Glomerular endothelial cell (primary cell): ENCODE results near the gene NATD1. TPM values are rescaled to one million over a fixed set of nuclear protein-coding genes. Genes with fewer than 3 reads are reported as not detected.

Experiments
- DNase-seq: peaks from one replicate; pipeline ENCODE4 v3.0.0-alpha.2; 2011; ENCODE audit warnings: low read depth, low spot score; ENCODE audit errors: extremely low read depth
- total RNA-seq: library from RNA; depleted of rRNA; stranded (reverse); fragments of >200 nt; gene quantifications from 2 replicates; pipeline ENCODE4 v1.2.3, GENCODE V29; 2015

The NATD1 gene
- total RNA-seq, 1 donor from 2014 or later: 13.9 TPM

GRCh38 chr17:21276264-21276588 is 23.0 kb upstream of the NATD1 start:
- no peak for DNase-seq

DNA sequence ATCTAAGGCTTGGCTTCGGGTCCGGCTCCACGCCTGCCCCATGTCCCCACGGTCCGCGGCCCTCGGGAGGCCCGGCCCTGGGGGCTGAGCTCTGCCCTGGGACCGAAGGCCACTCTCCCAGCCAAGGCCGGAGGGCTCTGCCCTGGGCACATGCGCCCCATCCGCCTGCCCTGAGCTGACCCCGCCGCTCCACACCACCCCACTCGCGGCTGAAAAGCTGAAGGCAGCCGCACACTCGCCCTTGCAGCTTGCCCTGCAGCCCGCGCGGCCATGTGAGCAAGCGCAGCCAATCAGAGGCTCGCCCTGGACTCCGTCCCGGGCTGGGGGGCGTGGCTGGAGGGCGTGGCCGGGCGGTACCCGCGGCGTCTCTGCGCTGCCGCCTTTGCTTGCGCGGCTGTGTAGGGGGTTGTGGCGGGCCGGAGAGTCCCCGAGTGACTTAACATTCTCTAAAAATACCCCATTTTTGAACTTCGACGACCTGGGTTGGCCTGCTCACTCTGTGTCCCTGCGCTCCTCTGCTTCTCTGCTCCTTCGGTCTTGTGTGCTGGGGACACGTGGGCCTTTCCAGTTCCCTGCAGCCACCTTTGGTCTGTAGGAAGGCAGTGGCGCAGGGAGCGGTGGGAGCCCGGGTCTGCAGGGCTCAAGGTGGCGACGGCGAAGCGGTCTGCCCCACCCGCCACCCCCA is 22.5 kb upstream of the NATD1 start:
- no peak for DNase-seq

GRCh38 chr17:21275047-21275578 is 21.9 kb upstream of the NATD1 start:
- no peak for DNase-seq

- no peak for DNase-seq
These were observed 19.9 kb upstream of the NATD1 start for GRCh38 chr17:21272881-21273792.

GRCh38 chr17:21272250-21272649 is 19.0 kb upstream of the NATD1 start:
- DNase-seq: no peak

- no peak for DNase-seq
These were observed 18.4 kb upstream of the NATD1 start for GRCh38 chr17:21271454-21272183.

DNA sequence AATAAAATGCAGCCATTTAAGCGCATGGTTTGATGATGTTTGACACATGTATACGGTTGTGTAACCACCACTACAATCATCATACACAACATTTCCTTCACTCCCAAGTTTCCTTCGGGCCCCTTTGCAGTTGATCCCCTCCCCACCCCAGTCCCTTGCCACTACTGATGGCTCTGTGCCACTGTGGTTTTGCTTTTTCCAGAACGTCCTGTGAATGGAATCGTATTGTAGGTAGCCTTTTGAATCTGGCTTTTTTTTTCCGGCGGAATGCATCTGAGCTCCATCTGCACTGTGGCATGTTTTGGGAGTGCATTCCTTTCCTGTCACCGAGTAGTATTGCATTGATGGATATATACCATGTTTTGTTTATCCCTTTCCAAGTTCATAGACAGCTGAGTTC is 16.2 kb upstream of the NATD1 start:
- no peak for DNase-seq

GRCh38 chr17:21268596-21269188 is 15.5 kb upstream of the NATD1 start:
- no peak for DNase-seq

GRCh38 chr17:21263376-21263775 is 10.2 kb upstream of the NATD1 start:
- DNase-seq: no peak

GRCh38 chr17:21262259-21262993 is 9.2 kb upstream of the NATD1 start:
- DNase-seq: no peak

GRCh38 chr17:21258593-21258992 is 5.4 kb upstream of the NATD1 start:
- DNase-seq: no peak

DNA sequence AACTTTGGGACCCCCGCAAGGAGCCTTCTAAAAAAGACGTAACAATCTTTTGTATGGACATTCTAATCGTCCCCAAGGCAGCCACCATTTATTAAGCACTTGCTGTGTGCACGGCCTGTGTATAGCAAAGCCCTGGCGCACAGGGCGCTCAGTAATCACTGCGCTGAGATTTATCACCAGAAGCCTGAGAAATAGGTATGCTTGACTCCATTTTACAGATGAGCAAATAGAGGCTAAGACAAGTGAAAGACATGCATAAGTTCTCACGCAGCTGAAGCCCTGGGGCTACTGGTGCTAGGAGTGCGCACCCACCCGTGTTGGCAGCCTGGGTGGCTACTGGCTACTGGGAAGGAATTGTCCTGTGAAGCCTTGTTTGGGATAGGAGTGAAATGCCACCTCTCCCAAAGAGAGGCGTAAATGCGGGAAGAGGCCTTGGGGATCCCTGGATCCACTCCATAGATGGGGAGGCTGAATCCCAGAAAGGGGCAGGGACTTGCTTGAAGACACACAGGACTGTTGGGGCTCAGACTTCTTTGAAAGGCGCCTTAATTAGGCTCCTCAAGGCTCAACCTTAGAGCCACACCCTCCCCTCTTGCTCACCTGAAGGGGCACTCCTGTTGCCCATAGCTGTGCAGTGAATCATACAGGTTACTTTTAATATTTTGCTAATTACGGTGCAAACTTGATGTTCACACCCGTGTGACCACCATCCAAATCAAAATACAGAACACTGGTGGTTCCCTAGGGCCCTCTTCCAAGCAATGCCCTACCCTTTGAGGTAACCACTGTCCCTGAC is 634 bp upstream of the NATD1 start:
- DNase-seq: no peak

DNA sequence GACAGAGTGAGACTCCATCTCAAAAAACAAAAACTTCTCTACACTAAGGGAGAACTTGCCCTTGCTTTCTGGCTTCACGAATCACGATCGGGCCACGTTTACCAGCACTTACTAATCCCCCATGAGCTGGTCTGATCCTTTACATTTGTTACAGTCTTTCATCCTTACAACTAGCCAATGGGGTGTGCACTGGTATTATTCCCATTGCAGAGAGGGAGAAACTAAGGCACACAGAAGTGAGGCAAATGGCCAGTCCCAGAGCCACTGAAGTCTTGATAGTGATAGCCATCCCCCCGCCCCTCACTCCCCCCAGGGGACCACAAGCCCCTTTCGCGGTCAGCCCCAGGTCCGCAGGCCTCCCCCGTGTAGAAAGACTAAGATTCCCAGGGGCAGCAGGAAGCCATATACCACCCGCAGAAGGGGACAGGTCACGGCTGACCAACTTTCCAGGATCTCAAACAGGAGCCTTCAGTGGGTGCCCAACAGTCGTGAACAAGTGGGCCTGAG is 868 bp downstream of the NATD1 start:
- DNase-seq: no peak

- no peak for DNase-seq
These were observed 1.7 kb downstream of the NATD1 start for GRCh38 chr17:21251337-21252010.

- DNase-seq: no peak
These were observed 2.4 kb downstream of the NATD1 start for GRCh38 chr17:21250854-21251253.

DNA sequence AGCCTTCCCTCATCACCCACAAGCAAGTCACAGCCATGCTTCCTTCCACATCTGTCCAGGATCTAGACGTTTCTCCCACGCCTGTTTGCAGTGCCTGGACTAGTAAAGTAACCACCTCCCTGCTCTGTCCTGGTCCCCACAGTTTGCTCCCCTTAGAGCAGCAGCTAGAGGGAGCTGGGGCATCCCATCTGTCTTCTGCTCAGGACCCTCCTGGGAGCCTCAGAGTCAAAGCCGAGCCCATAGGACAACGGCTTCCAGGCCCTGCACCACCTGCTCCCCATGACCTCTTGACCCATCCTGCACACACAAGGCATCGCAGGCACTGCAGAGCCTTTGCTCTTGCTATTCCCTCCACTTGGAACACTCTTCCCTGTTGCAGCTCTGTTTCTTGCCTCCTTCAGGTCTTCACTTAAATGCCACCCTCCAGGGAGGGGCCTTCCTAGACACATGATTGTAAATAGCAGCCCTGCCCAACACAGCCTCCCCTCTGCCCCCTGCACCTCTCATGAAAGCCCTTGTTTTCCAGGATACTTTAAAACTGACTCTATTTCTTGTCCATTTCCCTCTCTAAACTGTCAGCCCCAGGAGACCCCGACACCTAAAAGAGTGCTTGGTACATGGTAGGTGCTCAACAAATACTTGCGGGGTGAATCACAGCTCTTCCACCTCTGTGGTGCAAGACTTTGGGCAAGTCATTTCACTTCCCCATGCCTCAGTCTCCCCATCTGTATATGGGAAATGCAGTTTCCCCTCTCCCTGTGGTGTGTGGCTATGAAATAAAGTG is 3.1 kb downstream of the NATD1 start:
- DNase-seq: no peak

DNA sequence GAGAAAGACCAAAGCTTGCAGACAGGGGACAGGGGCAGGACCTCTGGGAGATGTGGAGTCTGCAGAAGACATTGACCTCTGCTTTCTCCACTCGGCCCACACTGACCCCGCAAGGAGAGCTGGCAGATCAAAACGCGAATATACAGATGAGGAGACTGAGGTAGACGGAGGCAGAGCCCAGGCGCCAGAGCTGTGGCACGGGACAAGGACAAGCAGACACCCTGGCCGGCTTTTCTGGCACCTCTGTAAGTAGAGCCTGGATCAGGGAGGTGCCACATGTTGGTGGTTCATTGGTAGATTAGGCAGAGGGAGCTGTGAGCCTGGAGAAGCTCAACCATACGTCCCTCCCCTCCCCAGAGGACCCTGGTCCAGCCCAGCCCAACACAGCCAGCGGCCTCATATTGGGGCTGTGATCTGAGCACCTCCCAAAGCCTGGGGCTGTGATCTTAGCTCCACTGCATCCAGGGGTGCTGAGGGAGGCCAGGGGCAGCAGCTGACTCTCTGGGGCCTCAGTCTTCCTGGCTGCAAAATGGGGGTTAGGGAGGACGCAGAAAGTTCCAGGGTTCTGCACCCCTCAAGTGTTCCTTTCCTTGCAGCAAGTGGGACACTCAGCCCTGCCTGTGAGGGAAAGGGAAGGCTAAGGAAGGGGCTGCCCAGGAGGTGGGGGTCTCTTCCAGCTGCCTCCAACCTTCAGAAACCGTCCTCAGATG is 4.0 kb downstream of the NATD1 start:
- no peak for DNase-seq
